HG03469 (cell line): ENCODE data around the gene RCOR1.
"Not testable (repeated sequence)": the region's sequence is repeated elsewhere in the genome, so short reads cannot be mapped to it uniquely, and the experiment has no call there.

Experiments used
- ATAC-seq: cut with Tn5 transposase; IDR thresholded peaks from one replicate; pipeline ENCODE4 v1.9.1; 2021; ENCODE audit warnings: mild to moderate bottlenecking, moderate library complexity, moderate number of reproducible peaks; ENCODE audit not compliant: unreplicated experiment

RCOR1 gene

DNA sequence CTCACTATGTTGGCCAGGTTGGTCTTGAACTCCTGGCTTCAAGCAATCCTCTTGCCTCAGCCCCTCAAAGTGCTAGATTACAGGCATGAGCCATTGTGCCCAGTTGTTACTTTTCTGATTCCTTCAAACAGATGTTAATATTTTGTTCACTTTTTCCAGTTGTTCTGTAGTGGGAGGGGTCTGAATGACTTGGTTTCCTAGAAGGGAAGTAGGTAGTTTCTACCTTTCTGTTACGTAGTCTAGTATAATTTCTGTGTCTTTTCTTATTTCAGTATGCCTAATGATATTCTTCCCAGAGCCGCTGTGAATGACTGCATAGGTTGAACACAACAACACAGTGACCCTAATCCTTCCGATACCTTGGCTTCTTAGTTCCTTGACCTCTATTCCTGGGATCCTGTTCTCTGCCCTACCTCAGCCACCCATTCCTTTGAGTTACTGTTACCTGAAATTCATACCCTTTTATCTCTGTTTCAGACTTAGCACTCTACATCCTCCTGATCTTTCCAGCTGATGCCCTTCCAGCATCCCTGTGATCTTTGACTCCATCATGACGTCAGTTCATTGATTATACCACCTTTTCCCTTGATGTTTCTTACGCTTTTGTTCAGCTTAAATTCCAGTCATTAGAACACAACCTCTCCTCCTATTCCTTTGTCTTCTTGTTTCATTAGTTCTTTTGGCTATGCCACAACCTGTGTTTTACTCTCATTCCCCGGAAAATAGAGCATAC lies 33.3 kb downstream of the RCOR1 start:
- ATAC-seq, result no peak

GRCh38 chr14:102626530-102626929 lies 34.1 kb downstream of the RCOR1 start:
- ATAC-seq, result no peak

DNA sequence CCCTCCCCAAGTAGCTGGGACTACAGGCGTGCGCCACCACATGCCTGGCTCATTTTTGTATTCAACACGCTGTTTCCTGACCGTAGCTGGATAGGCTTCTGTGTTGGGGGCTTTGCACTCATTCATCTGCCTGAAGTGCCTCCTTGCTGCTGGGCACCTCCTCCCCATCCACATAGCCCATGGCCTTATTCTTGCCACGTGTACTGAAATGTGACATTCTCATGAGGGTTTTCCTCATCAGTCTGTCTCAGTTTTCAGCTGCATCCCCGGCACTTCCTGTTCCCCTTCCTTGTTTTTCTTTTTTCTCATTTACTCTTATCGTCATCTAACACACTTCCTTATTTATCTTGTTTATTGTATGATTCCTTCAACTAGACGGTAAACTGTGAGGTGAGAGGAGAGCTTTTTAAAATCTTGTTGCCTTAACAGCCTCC lies 36.6 kb downstream of the RCOR1 start:
- ATAC-seq, result no peak

DNA sequence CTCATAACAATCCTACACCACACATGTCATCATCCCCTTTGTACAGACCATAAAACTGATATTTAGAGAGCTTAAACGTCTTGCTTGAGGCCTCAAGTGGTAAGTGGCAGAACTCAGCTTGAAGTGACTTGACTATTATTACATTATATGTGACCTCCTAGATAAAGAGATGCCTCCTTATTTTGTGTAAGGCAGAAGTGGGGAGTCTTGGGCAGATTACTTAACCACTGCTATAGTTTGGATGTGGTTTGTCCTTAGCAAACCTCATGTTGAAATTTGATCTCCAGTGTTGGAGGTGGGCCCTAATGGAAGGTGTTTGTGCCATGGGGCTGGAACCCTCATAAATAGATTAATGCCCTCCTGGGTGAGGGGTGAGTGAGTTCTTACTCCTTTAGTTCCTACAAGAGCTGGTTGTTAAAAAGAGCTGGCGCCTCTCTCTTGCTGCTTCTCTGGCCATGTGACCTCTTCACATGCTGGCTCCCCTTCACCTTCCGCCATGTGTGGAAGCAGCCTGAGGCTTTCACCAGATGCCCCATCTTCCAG lies 37.4 kb downstream of the RCOR1 start:
- ATAC-seq, result no peak

GRCh38 chr14:102630405-102630804 lies 38.0 kb downstream of the RCOR1 start:
- ATAC-seq, result no peak

DNA sequence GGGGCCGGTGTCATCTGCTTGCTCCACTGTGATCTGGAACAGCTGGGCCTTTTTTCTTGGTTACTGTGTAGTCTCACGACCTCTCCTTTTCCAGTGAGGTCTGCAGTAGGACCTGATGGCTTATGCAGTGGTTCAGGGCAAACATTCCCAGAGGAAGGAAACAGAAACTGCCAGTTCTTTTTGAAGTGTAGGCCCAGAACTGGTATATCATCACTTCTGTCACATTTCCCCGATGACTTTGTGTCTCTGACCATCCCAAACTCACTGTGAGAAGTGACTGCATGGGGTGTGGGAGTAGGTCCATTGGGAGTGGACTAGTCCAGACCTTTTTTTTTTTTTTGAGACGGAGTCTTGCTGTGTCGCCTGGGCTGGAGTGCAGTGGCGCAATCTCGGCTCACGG lies 38.4 kb downstream of the RCOR1 start:
- ATAC-seq, result no peak

- no peak for ATAC-seq
Observed at GRCh38 chr14:102633906-102634595, 41.6 kb downstream of the RCOR1 start.

DNA sequence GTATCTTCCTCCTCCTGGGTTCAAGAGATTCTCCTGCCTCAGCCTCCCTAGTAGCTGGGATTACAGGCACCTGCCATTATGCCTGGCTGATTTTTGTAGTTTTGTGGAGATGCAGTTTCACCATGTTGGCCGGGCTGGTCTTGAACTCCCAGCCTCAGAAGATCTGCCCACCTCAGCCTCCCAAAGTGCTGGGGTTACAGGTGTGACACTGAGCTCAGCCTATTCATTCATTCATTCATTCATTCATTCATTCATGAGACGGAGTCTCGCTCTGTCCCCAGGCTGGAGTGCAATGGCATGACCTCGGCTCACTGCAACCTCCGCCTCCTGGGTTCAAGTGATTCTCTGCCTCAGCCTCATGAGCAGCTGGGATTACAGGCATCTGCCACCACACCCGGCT lies 47.2 kb downstream of the RCOR1 start:
- not testable (repeated sequence) for ATAC-seq

- no peak for ATAC-seq
Observed at GRCh38 chr14:102644523-102644922, 52.1 kb downstream of the RCOR1 start.

DNA sequence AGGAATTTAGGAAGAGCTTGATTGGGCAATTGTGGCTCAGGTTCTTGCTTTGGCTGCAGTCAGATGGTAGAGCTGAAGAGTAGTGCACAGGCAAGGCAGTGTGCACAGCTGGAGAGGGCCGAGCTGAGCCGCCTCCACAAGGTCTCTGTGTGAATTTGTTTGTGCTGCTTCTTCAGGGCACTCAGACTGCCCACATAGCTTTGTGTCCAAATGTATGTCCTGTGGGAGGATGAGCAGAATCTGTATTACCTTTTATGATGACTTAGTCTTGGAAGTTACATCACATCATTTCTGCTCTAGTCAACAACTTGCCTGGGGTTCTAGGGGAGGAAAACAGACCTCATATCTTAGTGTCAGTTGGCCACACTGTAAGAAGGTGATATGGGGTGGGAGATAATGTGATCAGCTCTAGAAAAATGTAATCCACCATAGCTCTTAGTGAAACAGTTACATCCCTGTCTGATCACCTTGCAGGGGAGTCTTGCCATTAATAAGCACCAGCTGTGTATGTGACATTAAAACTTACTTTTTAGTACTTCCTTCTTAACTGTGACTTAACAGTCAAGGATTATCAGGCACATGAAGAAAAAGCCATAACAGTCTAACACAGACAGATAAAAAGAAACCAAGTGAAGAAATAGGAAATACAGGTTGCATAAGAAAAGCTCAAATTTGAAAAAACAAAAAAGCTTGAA lies 53.4 kb downstream of the RCOR1 start:
- no peak for ATAC-seq

DNA sequence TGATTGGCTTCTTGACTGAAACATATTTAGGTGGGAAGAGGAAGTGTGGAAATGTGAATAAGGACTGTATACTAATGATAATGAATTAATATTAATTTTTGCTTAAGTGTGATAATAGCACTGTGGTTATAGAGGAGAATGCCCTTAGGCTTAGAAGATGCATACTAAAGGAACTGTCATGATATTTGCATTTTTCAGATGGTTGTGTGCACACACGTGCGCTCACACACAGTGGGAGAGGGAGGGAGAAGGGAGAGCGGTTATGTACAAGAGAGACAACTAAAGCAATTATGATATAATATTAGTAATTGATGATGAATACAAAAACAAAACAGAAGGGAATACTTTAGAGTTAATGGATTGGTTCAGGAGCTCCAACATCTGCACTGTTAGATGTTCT lies 54.2 kb downstream of the RCOR1 start:
- no peak for ATAC-seq

GRCh38 chr14:102652194-102652593 lies 59.7 kb downstream of the RCOR1 start:
- ATAC-seq, result no peak

GRCh38 chr14:102654298-102654697 lies 61.8 kb downstream of the RCOR1 start:
- no peak for ATAC-seq

GRCh38 chr14:102655137-102655536 lies 62.7 kb downstream of the RCOR1 start:
- no peak for ATAC-seq

DNA sequence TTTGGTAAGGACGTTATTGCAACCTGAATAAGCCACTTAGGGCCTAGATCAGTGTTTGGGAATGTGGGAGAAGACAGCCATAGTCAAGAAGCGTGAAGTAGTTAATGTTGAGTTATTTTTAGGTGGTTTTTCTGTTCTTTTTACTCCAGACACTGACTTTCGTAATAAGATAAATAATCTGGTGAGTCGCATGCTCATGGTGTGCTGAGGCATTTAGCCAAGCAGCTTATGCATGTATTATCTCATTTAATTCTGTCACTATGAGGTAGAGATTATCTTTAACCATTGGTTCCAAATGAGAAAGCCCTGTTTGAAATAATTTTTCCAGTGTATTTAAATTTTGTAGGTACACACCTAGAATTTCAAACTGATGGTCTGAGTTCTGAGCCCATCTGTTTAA lies 67.3 kb downstream of the RCOR1 start:
- ATAC-seq, result no peak

GRCh38 chr14:102661614-102662013 lies 69.2 kb downstream of the RCOR1 start:
- ATAC-seq, result no peak

GRCh38 chr14:102662636-102663430 lies 70.4 kb downstream of the RCOR1 start:
- ATAC-seq, result no peak

DNA sequence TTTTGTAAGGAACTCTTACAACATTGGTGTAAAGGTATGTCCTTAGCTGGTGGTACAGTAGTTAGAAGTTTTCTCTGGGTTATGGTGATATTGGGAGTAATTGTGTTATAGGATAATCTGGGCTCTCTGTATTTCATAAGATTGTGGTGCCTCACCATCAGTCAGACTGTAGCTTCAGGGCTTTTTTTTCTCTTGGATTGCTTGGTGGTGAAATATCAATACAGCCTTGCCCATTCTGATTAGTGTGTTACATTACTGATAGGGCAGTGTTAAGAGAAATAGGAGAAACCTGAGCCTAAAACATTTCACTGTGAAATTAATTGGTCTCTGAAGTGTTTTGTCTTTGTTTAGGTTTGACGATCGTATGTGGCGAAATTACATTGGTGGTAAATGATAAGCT lies 71.0 kb downstream of the RCOR1 start:
- ATAC-seq, result no peak

- no peak for ATAC-seq
Observed at GRCh38 chr14:102665621-102666020, 73.2 kb downstream of the RCOR1 start.

- ATAC-seq, result no peak
Observed at GRCh38 chr14:102666635-102667034, 74.2 kb downstream of the RCOR1 start.

DNA sequence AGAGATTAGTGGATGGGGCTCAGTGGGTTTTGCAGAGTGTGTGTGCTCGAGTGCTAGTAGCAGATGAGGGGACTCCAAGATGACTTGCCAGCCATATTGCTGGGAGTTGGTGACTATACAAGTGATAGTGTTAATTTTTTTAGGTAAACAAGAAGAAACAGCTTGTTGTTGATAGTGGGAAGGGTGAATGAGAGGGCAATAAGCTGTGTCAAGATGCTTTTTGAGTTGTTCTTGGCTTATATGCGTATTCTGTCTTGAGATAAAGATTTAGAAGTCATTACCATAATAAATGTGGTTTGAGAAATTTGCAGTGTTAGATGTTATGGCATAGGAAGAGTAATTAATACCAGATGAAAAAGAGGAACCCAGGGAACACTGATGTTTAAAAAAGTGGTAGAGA lies 75.3 kb downstream of the RCOR1 start:
- ATAC-seq, result no peak
